Mammary epithelial cell (primary cell): ENCODE data around the gene BTLA.

ENCODE experiments used
- CTCF ChIP-seq, 2 donors: IDR thresholded peaks in 1 of 2; conservative IDR thresholded peaks in 1 of 2; 2 replicates each; pipeline ENCODE4 v1.5.1; 2011 to 2012; ENCODE audit warnings: inconsistent platforms in 2 of 2, low read length in 2 of 2, mild to moderate bottlenecking in 2 of 2, control low read depth in 1 of 2, low read depth in 1 of 2; ENCODE audit not compliant: insufficient read depth in 1 of 2; ENCODE audit errors: extremely low read depth in 1 of 2
- EZH2 ChIP-seq: IDR thresholded peaks from 2 replicates; pipeline ENCODE4 v1.6.1; 2012; ENCODE audit warnings: low read length, inconsistent platforms, borderline replicate concordance

DNA sequence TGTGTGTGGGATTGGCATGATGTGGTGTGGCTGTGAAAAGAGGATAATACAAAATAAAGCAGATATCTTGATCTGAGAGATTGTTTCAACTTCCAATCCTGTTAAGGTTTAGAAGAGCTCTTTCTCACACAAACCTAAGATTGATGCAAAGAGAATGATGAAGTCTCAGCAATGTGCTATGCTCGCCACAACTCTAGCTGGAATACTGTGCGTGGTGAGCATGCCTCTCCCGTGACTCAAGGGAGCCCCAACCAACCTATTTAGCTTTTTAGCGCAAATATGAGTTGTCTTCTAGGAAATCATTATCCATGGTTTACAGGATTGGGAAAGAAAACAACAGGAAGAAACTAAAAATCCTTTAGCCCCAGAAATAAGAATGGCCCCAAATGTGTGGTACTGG, 28.5 kb downstream of the BTLA start:
- no peak for TF ChIP-seq CTCF (conservative IDR thresholded peaks at IDR 0.05 in 1 of 2, IDR thresholded peaks at IDR 0.05 in 1 of 2; ENCODE audit: extremely low read depth in 1 of 2, insufficient read depth in 1 of 2, low read depth in 1 of 2, low read length in 2 of 2)
- TF ChIP-seq EZH2 = no peak
